Parathyroid adenoma (tissue), 2 donors: ENCODE data around the gene TCHHL1.

Source experiments
- H2AFZ ChIP-seq: fragments of 300-600 bp; sonication (generic); one replicate; pipeline ENCODE4 v1.7.0; 2017; ENCODE audit warnings: antibody characterized with exemption, mild to moderate bottlenecking
- H3K27ac ChIP-seq: fragments of 300-600 bp; sonication (generic); one replicate; pipeline ENCODE4 v1.7.0; 2017
- H3K27me3 ChIP-seq: fragments of 300-600 bp; sonication (generic); one replicate; pipeline ENCODE4 v1.7.0; 2017; ENCODE audit warnings: low read length; ENCODE audit not compliant: control insufficient read depth, insufficient read depth
- H3K36me3 ChIP-seq: fragments of 300-600 bp; sonication (generic); one replicate; pipeline ENCODE4 v1.7.0; 2017; ENCODE audit warnings: low read length; ENCODE audit not compliant: control insufficient read depth, insufficient read depth
- H3K4me1 ChIP-seq: fragments of 300-600 bp; sonication (generic); one replicate; pipeline ENCODE4 v1.7.0; 2017; ENCODE audit warnings: control low read depth
- H3K4me2 ChIP-seq: fragments of 300-600 bp; sonication (generic); one replicate; pipeline ENCODE4 v1.7.0; 2017; ENCODE audit warnings: low read length
- H3K4me3 ChIP-seq: fragments of 300-600 bp; sonication (generic); one replicate; pipeline ENCODE4 v1.7.0; 2017; ENCODE audit warnings: low read depth, low read length
- H3K79me2 ChIP-seq: fragments of 300-600 bp; sonication (generic); one replicate; pipeline ENCODE4 v1.7.0; 2017; ENCODE audit warnings: control low read depth
- H3K9ac ChIP-seq: fragments of 300-600 bp; sonication (generic); one replicate; pipeline ENCODE4 v1.7.0; 2017; ENCODE audit warnings: mild to moderate bottlenecking
- H3K9me3 ChIP-seq: fragments of 300-600 bp; sonication (generic); one replicate; pipeline ENCODE4 v1.7.0; 2017; ENCODE audit warnings: low read length; ENCODE audit not compliant: control insufficient read depth
- TF ChIP-seq, protein P1 (sequence below): fragments of 300-600 bp; sonication (generic); IDR thresholded peaks from one replicate; pipeline ENCODE4 v1.7.0; 2017; ENCODE audit warnings: antibody characterized with exemption, mild to moderate bottlenecking
- donor health status: primary hyperparathyroidism.

Gene TCHHL1

DNA sequence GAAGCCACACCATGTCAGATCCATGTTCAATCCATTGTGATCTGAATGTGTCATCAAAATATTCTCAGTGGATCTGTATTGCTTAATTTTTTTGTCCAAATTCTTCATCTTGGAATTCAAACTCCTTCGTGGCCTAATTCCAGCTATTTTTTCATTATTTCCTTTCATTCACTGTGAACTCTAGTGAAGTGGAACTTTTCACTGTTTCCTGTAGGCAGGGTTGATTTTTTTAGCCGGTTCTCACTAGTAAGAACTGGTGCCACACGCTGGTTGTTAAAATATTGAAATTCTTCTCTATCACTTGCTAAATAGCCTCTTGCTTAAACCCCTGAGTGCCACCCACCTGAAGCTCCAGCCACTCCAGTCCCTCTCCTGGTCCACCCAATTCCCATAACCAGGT is 44.5 kb downstream of the TCHHL1 start:
- Histone ChIP-seq H3K9ac (no peak overlapping the region), H3K9me3 (no peaks in the 10 kb centered on the region), H3K4me3 (no peak overlapping the region), H3K4me2 (no peak overlapping the region), H2AFZ (no peak overlapping the region), H3K36me3 (no peaks in the 10 kb centered on the region), H3K4me1 (peaks cover 5% of the 10 kb centered on the region), H3K79me2 (no peaks in the 10 kb centered on the region), H3K27ac (no peak overlapping the region), H3K27me3 (no peaks in the 10 kb centered on the region)
- TF ChIP-seq, protein P1, sequence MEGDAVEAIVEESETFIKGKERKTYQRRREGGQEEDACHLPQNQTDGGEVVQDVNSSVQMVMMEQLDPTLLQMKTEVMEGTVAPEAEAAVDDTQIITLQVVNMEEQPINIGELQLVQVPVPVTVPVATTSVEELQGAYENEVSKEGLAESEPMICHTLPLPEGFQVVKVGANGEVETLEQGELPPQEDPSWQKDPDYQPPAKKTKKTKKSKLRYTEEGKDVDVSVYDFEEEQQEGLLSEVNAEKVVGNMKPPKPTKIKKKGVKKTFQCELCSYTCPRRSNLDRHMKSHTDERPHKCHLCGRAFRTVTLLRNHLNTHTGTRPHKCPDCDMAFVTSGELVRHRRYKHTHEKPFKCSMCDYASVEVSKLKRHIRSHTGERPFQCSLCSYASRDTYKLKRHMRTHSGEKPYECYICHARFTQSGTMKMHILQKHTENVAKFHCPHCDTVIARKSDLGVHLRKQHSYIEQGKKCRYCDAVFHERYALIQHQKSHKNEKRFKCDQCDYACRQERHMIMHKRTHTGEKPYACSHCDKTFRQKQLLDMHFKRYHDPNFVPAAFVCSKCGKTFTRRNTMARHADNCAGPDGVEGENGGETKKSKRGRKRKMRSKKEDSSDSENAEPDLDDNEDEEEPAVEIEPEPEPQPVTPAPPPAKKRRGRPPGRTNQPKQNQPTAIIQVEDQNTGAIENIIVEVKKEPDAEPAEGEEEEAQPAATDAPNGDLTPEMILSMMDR = no peak

DNA sequence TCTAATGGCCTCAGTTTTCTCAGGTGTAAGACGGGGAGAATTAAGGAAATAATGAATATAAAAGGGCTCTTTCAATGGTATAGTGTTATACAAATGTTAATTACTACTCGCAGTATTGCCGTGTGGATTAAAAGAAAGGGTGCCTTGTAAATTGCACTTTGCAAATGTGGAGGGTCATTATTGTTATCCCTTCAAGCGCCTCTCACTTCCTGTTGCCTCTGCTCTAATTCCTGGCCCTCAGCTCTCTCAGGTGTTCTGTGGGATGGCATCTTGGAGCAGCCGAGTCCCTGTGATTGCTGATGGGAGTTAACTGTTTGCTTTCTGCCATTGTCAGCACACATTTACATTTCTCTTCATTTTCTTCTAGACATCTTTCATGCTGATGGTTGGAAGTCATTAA is 45.0 kb downstream of the TCHHL1 start:
- H3K27me3 ChIP-seq = no peaks in the 10 kb centered on the region
- no peaks in the 10 kb centered on the region for H3K9me3 ChIP-seq
- no peak overlapping the region for H3K4me2 ChIP-seq
- H3K27ac ChIP-seq = no peak overlapping the region
- H3K4me3 ChIP-seq = no peak overlapping the region
- no peak overlapping the region for H2AFZ ChIP-seq
- peaks cover 5% of the 10 kb centered on the region for H3K4me1 ChIP-seq
- H3K79me2 ChIP-seq = no peaks in the 10 kb centered on the region
- TF ChIP-seq, protein P1 = no peak
- H3K36me3 ChIP-seq = no peaks in the 10 kb centered on the region
- no peak overlapping the region for H3K9ac ChIP-seq

DNA sequence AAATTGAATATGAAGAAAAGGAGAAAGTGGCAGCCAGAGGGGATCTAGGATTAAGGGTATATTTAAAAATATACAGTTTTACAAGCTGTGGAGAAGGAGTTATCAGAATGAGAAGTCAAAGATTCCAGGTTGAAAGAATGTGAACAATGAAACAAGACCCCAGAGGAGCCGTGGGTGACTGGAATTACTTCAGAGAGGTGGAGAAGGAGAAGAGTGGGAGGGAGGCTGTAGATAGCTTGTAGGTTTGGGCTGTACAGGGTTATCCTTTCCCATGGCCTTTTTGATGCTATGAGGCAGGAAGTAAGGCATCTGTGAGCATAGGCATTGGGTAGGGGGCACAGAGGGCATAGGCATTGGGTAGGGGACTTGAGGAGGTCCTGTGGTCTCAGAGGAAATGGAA is 46.8 kb downstream of the TCHHL1 start:
- H3K27ac ChIP-seq = no peak overlapping the region
- H2AFZ ChIP-seq = no peak overlapping the region
- no peaks in the 10 kb centered on the region for H3K27me3 ChIP-seq
- peaks cover 2% of the 10 kb centered on the region for H3K4me1 ChIP-seq
- no peak overlapping the region for H3K9ac ChIP-seq
- no peak overlapping the region for H3K4me2 ChIP-seq
- H3K4me3 ChIP-seq = no peak overlapping the region
- TF ChIP-seq, protein P1 = no peak
- H3K36me3 ChIP-seq = no peaks in the 10 kb centered on the region
- H3K79me2 ChIP-seq = no peaks in the 10 kb centered on the region
- no peaks in the 10 kb centered on the region for H3K9me3 ChIP-seq

DNA sequence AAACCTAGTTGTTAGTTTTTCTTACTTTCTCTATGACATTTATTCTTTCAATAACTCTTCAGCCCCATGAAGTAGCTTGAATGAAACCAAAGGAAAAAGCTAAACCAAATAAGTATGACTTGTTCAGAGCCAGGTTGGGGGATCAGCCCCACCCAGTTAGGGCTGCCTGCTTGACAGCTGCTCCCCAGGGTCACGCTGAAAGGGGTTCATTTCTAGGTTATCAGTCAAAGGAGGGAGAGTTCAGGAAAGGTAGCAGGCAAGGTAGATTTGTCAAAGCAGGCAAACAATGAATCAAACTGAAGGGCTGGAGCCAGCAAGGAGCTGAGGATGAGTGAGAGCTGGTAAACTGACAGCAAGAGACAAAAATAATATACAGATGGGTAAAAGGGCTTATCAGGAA is 49.0 kb downstream of the TCHHL1 start:
- no peak overlapping the region for H3K27ac ChIP-seq
- no peaks in the 10 kb centered on the region for H3K9me3 ChIP-seq
- no peak overlapping the region for H3K9ac ChIP-seq
- H3K4me1 ChIP-seq = no peaks in the 10 kb centered on the region
- H3K27me3 ChIP-seq = no peaks in the 10 kb centered on the region
- H3K79me2 ChIP-seq = no peaks in the 10 kb centered on the region
- no peak overlapping the region for H3K4me3 ChIP-seq
- no peak overlapping the region for H2AFZ ChIP-seq
- no peaks in the 10 kb centered on the region for H3K36me3 ChIP-seq
- H3K4me2 ChIP-seq = no peak overlapping the region
- TF ChIP-seq, protein P1 = no peak

DNA sequence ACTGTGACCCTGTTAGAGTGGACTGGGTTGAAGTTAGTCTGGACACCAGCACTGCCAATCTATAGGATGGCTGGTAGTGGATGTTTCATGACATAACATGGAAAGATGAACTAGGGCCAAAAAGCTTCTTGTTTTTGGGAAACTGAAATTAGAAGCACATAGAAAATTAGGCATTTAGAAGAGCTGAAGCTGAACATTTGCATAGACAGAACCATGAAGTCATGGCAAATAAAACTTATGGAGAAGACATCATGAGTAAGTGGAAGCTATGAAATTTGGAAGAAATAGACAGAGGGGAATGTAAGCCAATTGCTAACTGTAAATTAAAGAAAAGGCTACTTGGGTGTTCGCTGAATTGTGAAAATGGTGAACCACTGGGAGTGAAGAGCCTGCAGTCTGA is 49.4 kb downstream of the TCHHL1 start:
- Histone ChIP-seq H3K9ac (no peak overlapping the region), H3K27me3 (no peaks in the 10 kb centered on the region), H3K4me2 (no peak overlapping the region), H3K27ac (no peak overlapping the region), H3K79me2 (no peaks in the 10 kb centered on the region), H3K4me1 (peaks cover 4% of the 10 kb centered on the region), H2AFZ (no peak overlapping the region), H3K36me3 (no peaks in the 10 kb centered on the region), H3K4me3 (no peak overlapping the region), H3K9me3 (no peaks in the 10 kb centered on the region)
- TF ChIP-seq, protein P1 = no peak
